ENCODE measurements around the gene REC8.

DNA sequence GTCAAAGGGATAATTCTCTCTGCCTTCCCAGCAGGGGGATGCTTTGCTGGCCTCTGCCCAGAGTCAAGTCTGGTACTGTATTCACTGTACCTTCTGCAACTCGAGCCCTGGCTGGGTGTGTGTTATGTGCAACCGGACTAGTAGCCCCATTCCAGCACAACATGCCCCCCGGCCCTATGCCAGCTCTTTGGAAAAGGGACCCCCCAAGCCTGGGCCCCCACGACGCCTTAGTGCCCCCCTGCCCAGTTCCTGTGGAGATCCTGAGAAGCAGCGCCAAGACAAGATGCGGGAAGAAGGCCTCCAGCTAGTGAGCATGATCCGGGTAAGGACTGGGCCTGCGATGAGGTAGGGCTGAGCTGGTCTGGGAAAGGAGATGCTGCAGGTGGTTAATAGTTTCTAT lies 21.3 kb upstream of the REC8 start:
- no peak for TF ChIP-seq POLR2A (IDR thresholded peaks at IDR 0.05)
- TF ChIP-seq CTCF (IDR thresholded peaks at IDR 0.05) = no peak

Measured in uterus (tissue), 2 donors.